ENCODE results near the gene ERC2.

Gene ERC2

GRCh38 chr3:55604402-55604801 is 863.9 kb downstream of the ERC2 start:
- TF ChIP-seq YY1 (IDR thresholded peaks at IDR 0.05; ENCODE audit: low read depth) (no peak), EP300 (IDR thresholded peaks at IDR 0.05; ENCODE audit: borderline replicate concordance) (no peak)

DNA sequence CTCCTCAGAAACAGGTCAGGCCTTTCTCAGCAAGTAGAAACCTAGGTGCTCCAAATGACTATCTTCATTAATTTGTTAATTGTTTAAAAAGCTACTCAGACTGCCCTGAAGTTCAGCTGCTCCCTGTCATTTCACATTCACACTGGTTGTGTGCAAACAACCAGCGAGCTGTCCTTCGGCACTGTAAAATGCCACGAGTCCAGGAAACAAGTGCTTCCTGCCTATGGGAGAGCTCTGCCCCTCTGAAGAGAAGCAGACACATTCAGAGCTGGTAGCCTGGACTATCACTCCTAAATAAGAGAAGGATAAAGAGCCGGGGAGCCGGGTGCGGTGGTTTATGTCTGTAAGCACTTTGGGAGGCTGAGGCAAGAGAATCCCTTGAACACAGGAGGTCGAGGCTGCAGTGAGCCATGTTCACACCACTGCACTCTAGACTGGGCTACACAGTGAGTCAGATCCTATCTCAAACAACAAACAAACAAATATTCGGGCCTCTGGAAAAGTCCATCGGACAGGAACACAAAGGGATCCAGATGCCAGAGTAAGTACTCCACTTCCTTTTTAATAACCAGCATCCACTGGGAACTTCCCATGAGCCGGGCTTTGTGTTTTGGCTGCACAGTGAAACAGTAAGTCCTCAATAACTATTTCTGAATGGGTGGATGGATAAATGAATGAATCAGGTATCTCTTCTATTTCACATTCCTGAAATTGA is 866.7 kb downstream of the ERC2 start:
- TF ChIP-seq REST (IDR thresholded peaks at IDR 0.05; ENCODE audit: low read depth) (no peak), EP300 (IDR thresholded peaks at IDR 0.05; ENCODE audit: borderline replicate concordance) (no peak), TCF12 (IDR thresholded peaks at IDR 0.05; ENCODE audit: low read depth) (no peak), CEBPB (IDR thresholded peaks at IDR 0.05) (no peak), NFIC (IDR thresholded peaks at IDR 0.05) (no peak), EGR1 (IDR thresholded peaks at IDR 0.05) (no peak), YY1 (IDR thresholded peaks at IDR 0.05; ENCODE audit: low read depth) (no peak), ZBTB7A (IDR thresholded peaks at IDR 0.05; ENCODE audit: low read depth) (no peak), TEAD4 (IDR thresholded peaks at IDR 0.05) (no peak), CREB1 (IDR thresholded peaks at IDR 0.05; ENCODE audit: low read depth) (no peak), FOXM1 (IDR thresholded peaks at IDR 0.05; ENCODE audit: borderline replicate concordance, low read depth) (no peak), RAD21 (IDR thresholded peaks at IDR 0.05; ENCODE audit: low read depth) (no peak), MAX (IDR thresholded peaks at IDR 0.05) (no peak), TAF1 (IDR thresholded peaks at IDR 0.05; ENCODE audit: low read depth) (no peak)
- TF ChIP-seq, protein P1, sequence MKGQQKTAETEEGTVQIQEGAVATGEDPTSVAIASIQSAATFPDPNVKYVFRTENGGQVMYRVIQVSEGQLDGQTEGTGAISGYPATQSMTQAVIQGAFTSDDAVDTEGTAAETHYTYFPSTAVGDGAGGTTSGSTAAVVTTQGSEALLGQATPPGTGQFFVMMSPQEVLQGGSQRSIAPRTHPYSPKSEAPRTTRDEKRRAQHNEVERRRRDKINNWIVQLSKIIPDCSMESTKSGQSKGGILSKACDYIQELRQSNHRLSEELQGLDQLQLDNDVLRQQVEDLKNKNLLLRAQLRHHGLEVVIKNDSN (IDR thresholded peaks at IDR 0.05), result no peak

GRCh38 chr3:55598224-55598623 is 870.0 kb downstream of the ERC2 start:
- TF ChIP-seq CEBPB (IDR thresholded peaks at IDR 0.05) (no peak), YY1 (IDR thresholded peaks at IDR 0.05; ENCODE audit: low read depth) (no peak), RAD21 (IDR thresholded peaks at IDR 0.05; ENCODE audit: low read depth) (no peak), TAF1 (IDR thresholded peaks at IDR 0.05; ENCODE audit: low read depth) (no peak), ZBTB7A (IDR thresholded peaks at IDR 0.05; ENCODE audit: low read depth) (no peak), TCF12 (IDR thresholded peaks at IDR 0.05; ENCODE audit: low read depth) (no peak), TEAD4 (IDR thresholded peaks at IDR 0.05) (no peak), CREB1 (IDR thresholded peaks at IDR 0.05; ENCODE audit: low read depth) (no peak), EP300 (IDR thresholded peaks at IDR 0.05; ENCODE audit: borderline replicate concordance) (no peak), MAX (IDR thresholded peaks at IDR 0.05) (no peak), EGR1 (IDR thresholded peaks at IDR 0.05) (no peak), FOXM1 (IDR thresholded peaks at IDR 0.05; ENCODE audit: borderline replicate concordance, low read depth) (no peak), REST (IDR thresholded peaks at IDR 0.05; ENCODE audit: low read depth) (no peak)
- TF ChIP-seq, protein P1 (IDR thresholded peaks at IDR 0.05), result no peak

- TF ChIP-seq, protein P1 (IDR thresholded peaks at IDR 0.05), result no peak
- no peak for TF ChIP-seq NFIC (IDR thresholded peaks at IDR 0.05)
- TF ChIP-seq TEAD4 (IDR thresholded peaks at IDR 0.05), result no peak
- TF ChIP-seq FOXM1 (IDR thresholded peaks at IDR 0.05; ENCODE audit: borderline replicate concordance, low read depth), result no peak
- no peak for TF ChIP-seq RAD21 (IDR thresholded peaks at IDR 0.05; ENCODE audit: low read depth)
- TF ChIP-seq EGR1 (IDR thresholded peaks at IDR 0.05), result no peak
- no peak for TF ChIP-seq MAX (IDR thresholded peaks at IDR 0.05)
- no peak for TF ChIP-seq ZBTB7A (IDR thresholded peaks at IDR 0.05; ENCODE audit: low read depth)
- TF ChIP-seq CEBPB (IDR thresholded peaks at IDR 0.05), result no peak
- no peak for TF ChIP-seq TCF12 (IDR thresholded peaks at IDR 0.05; ENCODE audit: low read depth)
- no peak for TF ChIP-seq TAF1 (IDR thresholded peaks at IDR 0.05; ENCODE audit: low read depth)
- TF ChIP-seq CREB1 (IDR thresholded peaks at IDR 0.05; ENCODE audit: low read depth), result no peak
- TF ChIP-seq REST (IDR thresholded peaks at IDR 0.05; ENCODE audit: low read depth), result no peak
- no peak for TF ChIP-seq EP300 (IDR thresholded peaks at IDR 0.05; ENCODE audit: borderline replicate concordance)
- TF ChIP-seq YY1 (IDR thresholded peaks at IDR 0.05; ENCODE audit: low read depth), result no peak
Measured at GRCh38 chr3:55597641-55598040, 870.6 kb downstream of the ERC2 start.

Measured in Ishikawa (cell line).